ENCODE measurements around the gene ITGA3. TPM values are rescaled to one million over a fixed set of nuclear protein-coding genes. Genes with fewer than 3 reads are reported as not detected.
A peak's percentile ranks its signal among the peaks of the same experiment; 100 is the strongest.

ITGA3 gene
- total and polyA plus RNA-seq, 2 of the 13 experiments (the other 11 are each of a cell fraction or from before 2014, with no cell fraction given) = 0.48 to 0.69 TPM

GRCh38 chr17:50101346-50102163 lies 45.6 kb downstream of the ITGA3 start (continued):
- no peak for TF ChIP-seq FUBP1 (CRISPR knock-in tag; IDR thresholded peaks at IDR 0.05; ENCODE audit: borderline replicate concordance)
- TF ChIP-seq TRIM24 (CRISPR knock-in tag; IDR thresholded peaks at IDR 0.05) = no peak
- TF ChIP-seq ZNF512B (CRISPR knock-in tag; IDR thresholded peaks at IDR 0.05; ENCODE audit: borderline replicate concordance) = no peak
- no peak for TF ChIP-seq HOMEZ (CRISPR knock-in tag; IDR thresholded peaks at IDR 0.05; ENCODE audit: low read depth)
- no peak for TF ChIP-seq ZNF446 (CRISPR knock-in tag; IDR thresholded peaks at IDR 0.05)
- no peak for TF ChIP-seq TBL1XR1 (IDR thresholded peaks at IDR 0.05; ENCODE audit: borderline replicate concordance, low read length, partially characterized antibody)
- no peak for TF ChIP-seq ZNF552 (CRISPR knock-in tag; IDR thresholded peaks at IDR 0.05; ENCODE audit: borderline replicate concordance)
- TF ChIP-seq SMC3 (IDR thresholded peaks at IDR 0.05; ENCODE audit: low read length) = no peak
- no peak for TF ChIP-seq ZNF276 (CRISPR knock-in tag; IDR thresholded peaks at IDR 0.05; ENCODE audit: low read depth)
- TF ChIP-seq ZNF841 (CRISPR knock-in tag; IDR thresholded peaks at IDR 0.05; ENCODE audit: borderline replicate concordance) = no peak
- peak; percentile 56; the same call in 1 of the 2 replicates for TF ChIP-seq ZBTB4 (CRISPR knock-in tag; IDR thresholded peaks at IDR 0.05; ENCODE audit: borderline replicate concordance)
- no peak for TF ChIP-seq ZBTB25 (CRISPR knock-in tag; IDR thresholded peaks at IDR 0.05)
- TF ChIP-seq HCFC1 (IDR thresholded peaks at IDR 0.05; ENCODE audit: low read depth, low read length) = no peak
